ENCODE measurements around the gene SARS2.

The SARS2 gene

GRCh38 chr19:38931521-38931793 lies 894 bp upstream of the SARS2 start:
- TF ChIP-seq, protein P1, sequence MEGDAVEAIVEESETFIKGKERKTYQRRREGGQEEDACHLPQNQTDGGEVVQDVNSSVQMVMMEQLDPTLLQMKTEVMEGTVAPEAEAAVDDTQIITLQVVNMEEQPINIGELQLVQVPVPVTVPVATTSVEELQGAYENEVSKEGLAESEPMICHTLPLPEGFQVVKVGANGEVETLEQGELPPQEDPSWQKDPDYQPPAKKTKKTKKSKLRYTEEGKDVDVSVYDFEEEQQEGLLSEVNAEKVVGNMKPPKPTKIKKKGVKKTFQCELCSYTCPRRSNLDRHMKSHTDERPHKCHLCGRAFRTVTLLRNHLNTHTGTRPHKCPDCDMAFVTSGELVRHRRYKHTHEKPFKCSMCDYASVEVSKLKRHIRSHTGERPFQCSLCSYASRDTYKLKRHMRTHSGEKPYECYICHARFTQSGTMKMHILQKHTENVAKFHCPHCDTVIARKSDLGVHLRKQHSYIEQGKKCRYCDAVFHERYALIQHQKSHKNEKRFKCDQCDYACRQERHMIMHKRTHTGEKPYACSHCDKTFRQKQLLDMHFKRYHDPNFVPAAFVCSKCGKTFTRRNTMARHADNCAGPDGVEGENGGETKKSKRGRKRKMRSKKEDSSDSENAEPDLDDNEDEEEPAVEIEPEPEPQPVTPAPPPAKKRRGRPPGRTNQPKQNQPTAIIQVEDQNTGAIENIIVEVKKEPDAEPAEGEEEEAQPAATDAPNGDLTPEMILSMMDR (IDR thresholded peaks at IDR 0.05; ENCODE audit: low read depth, low read length), result no peak
- TF ChIP-seq POLR2A (IDR thresholded peaks at IDR 0.05; ENCODE audit: extremely low read depth, insufficient read length), result no peak
- no peak for TF ChIP-seq MYC (IDR thresholded peaks at IDR 0.05; ENCODE audit: low read depth, low read length)
- TF ChIP-seq, protein P2, sequence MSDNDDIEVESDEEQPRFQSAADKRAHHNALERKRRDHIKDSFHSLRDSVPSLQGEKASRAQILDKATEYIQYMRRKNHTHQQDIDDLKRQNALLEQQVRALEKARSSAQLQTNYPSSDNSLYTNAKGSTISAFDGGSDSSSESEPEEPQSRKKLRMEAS (IDR thresholded peaks at IDR 0.05; ENCODE audit: low read depth, low read length), result no peak
- peak overlapping the region; percentile 96 for H3K4me3 ChIP-seq (ENCODE audit: low read depth, low read length)
- no peak for DNase-seq (ENCODE audit: low read depth)

DNA sequence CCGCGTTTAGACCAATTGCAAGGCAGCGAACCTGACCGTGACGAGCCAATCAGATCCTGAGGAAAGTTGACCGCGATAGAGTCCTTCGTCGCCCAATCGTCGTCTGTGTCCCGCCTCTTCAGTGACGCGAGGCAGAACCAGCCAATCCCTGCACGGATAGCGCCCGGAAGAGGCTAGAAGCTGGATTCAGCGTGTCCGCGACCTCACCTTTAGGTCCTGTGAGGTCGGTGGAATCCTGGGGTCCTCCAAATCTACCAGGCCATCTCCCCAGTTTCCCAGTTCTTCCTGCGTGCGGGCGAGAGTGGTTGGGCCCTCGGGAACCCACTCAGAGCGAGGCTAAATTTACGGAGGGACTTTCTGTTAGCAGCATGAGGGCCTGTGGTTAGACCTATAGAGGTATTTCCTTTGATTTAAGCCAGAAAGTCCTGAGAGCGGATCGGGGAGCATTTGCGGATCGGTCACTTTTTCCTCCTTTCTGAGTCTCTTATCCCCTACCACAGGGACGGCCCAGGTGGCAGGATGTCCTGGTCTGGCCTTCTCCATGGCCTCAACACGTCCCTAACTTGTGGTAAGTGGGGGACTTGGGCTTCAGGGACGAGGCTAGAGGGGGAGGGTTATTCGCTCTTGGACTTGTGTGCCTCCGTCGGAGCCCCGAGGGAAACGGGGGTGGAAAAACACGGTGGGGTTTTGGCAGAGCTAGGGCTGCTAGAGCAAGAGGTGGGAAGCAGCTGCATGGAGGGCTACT lies 385 bp upstream of the SARS2 start, which contains the start of gene MRPS12:
TSS of gene MRPS12 (plus strand) at position 169 of the 745 bp plus-strand sequence. CDS start at position 520, 351 bp downstream.
- peak; percentile 97 for DNase-seq (ENCODE audit: low read depth)
- peak within 1 kb of the TSS; percentile 96 for H3K4me3 ChIP-seq (ENCODE audit: low read depth, low read length)
- TF ChIP-seq POLR2A (IDR thresholded peaks at IDR 0.05; ENCODE audit: extremely low read depth, insufficient read length), result peak; percentile 81
- TF ChIP-seq, protein P1 (IDR thresholded peaks at IDR 0.05; ENCODE audit: low read depth, low read length), result no peak
- peak; percentile 66 for TF ChIP-seq MYC (IDR thresholded peaks at IDR 0.05; ENCODE audit: low read depth, low read length)
- TF ChIP-seq, protein P2 (IDR thresholded peaks at IDR 0.05; ENCODE audit: low read depth, low read length), result peak; percentile 68

DNA sequence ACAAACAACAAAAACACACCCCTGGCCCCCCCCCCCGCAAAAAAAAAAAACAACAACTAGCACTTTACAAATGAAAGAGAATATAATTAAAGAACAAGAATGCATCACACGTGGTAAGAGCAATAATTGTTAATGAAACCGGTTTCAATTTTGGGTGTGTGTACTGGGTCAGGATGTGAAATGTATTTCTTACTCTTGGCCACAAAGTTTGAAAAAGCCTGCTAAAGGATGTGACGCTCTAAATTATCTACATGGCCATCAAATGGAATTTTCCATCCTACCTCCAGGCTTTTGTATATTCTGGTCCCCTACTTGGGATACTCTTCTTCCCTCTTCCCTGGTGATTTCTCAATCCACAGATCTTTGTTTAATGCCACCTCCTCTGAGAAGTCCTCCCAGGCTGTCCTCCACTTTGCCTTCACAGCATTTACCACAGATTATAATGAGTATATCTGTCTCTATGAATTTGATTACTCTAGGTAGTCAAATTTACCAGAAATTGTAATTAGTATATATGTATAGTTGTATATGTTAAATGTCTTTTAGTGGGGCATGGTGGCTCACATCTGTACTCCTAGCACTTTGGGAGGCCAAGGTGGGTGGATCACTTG lies 2.1 kb downstream of the SARS2 start:
- TF ChIP-seq, protein P2 (IDR thresholded peaks at IDR 0.05; ENCODE audit: low read depth, low read length), result no peak
- TF ChIP-seq POLR2A (IDR thresholded peaks at IDR 0.05; ENCODE audit: extremely low read depth, insufficient read length) (no peak), MYC (IDR thresholded peaks at IDR 0.05; ENCODE audit: low read depth, low read length) (no peak)
- TF ChIP-seq, protein P1 (IDR thresholded peaks at IDR 0.05; ENCODE audit: low read depth, low read length), result no peak
- no peak for DNase-seq (ENCODE audit: low read depth)
- H3K4me3 ChIP-seq (ENCODE audit: low read depth, low read length), result no peak overlapping the region

DNA sequence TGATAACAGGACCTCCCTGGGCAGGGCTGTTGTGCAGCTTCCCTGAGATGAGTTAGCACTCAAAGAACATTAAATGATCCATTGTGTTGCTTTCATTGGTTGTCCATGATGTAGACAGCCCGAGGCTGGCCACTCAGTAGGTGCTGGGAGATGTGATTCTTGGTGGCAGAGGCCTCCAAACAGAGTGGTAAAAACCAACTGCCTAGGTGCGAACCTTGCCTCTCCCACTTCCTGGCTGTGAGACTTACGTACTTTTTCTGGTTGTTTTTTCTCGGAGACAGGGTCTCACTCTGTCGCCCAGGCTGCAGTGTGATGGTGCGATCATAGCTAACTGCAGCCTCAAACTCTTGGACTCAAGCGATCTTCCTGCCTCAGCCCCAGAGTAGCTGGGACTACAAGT lies 6.2 kb downstream of the SARS2 start:
- no peak for DNase-seq (ENCODE audit: low read depth)
- TF ChIP-seq, protein P2 (IDR thresholded peaks at IDR 0.05; ENCODE audit: low read depth, low read length), result no peak
- TF ChIP-seq MYC (IDR thresholded peaks at IDR 0.05; ENCODE audit: low read depth, low read length) (no peak), POLR2A (IDR thresholded peaks at IDR 0.05; ENCODE audit: extremely low read depth, insufficient read length) (no peak)
- TF ChIP-seq, protein P1 (IDR thresholded peaks at IDR 0.05; ENCODE audit: low read depth, low read length), result no peak
- H3K4me3 ChIP-seq (ENCODE audit: low read depth, low read length), result no peak overlapping the region

- no peak for DNase-seq (ENCODE audit: low read depth)
- TF ChIP-seq, protein P1 (IDR thresholded peaks at IDR 0.05; ENCODE audit: low read depth, low read length), result no peak
- no peak for TF ChIP-seq MYC (IDR thresholded peaks at IDR 0.05; ENCODE audit: low read depth, low read length)
- TF ChIP-seq POLR2A (IDR thresholded peaks at IDR 0.05; ENCODE audit: extremely low read depth, insufficient read length), result no peak
- TF ChIP-seq, protein P2 (IDR thresholded peaks at IDR 0.05; ENCODE audit: low read depth, low read length), result no peak
- H3K4me3 ChIP-seq (ENCODE audit: low read depth, low read length), result no peak overlapping the region
These were observed 8.1 kb downstream of the SARS2 start for GRCh38 chr19:38922482-38922881.
